Measurements from ENCODE around the gene TMPRSS4. TPM values are rescaled to one million over a fixed set of nuclear protein-coding genes. Genes with fewer than 3 reads are reported as not detected.

The TMPRSS4 gene
- total and polyA plus RNA-seq, 9 of the 15 experiments (the other 6 are each of a cell fraction or from before 2014, with no cell fraction given) = 4.0 to 10.0 (median 5.6) TPM

- DNase-seq (ENCODE audit: extremely low read depth in 1 of 4, low spot score in 3 of 4) (no peak), FAIRE-seq (no peak), ATAC-seq (no peak)
- intact Hi-C loops (cut with micrococcal nuclease) (loop anchor here (1.0 to 2.0 kb wide), 4 partner anchors 27 to 208 kb away; no protein-coding TSS in a partner anchor), in situ Hi-C loops (cut with MboI) (no loop called here)
- no peaks in the 10 kb centered on the region for H3K36me3 ChIP-seq (ENCODE audit: control insufficient read depth, insufficient read depth, low read length)
- H3K9me1 ChIP-seq (ENCODE audit: control insufficient read depth, insufficient read depth, low read length) = no peaks in the 10 kb centered on the region
- peaks cover 0 to 11% of the 10 kb centered on the region in 2 experiments; a peak in 3 of 5 replicates for H3K4me1 ChIP-seq (replicated peaks in 1 of 2; ENCODE audit: control insufficient read depth in 2 of 2, insufficient read depth in 2 of 2, low read length in 2 of 2)
- BruUV-seq (replicated peaks) = no TSS peak
- H3K9ac ChIP-seq (ENCODE audit: insufficient read depth in 1 of 2, low read depth in 2 of 2, low read length in 2 of 2) = no peak overlapping the region
- H3K27me3 ChIP-seq (ENCODE audit: control insufficient read depth in 2 of 2, insufficient read depth in 2 of 2, low read length in 2 of 2) = peaks cover 10 to 59% of the 10 kb centered on the region in 2 experiments; a peak in 4 of 5 replicates
- no peaks in the 10 kb centered on the region for H4K20me1 ChIP-seq (replicated peaks; ENCODE audit: control insufficient read depth, insufficient read depth, low read length)
- H3K4me3 ChIP-seq = no peak overlapping the region
- H3K79me2 ChIP-seq (ENCODE audit: control insufficient read depth, insufficient read depth, low read length) = no peaks in the 10 kb centered on the region
- no peaks in the 10 kb centered on the region for H3K9me3 ChIP-seq (replicated peaks; ENCODE audit: control insufficient read depth, insufficient read depth, low read depth, low read length)
- no peak overlapping the region for H3K4me2 ChIP-seq (ENCODE audit: insufficient read depth, low read length)
- H3K27ac ChIP-seq (ENCODE audit: extremely low read depth, low read depth, low read length) = no peak overlapping the region
- WGBS (ENCODE audit: insufficient coverage, low coverage, missing lambda C conversion rate) = 5% methylated on average over 20 of the region's 20 CpGs
- POLR2A ChIA-PET = interaction anchor here (0.8 to 1.4 kb wide), 3 partner anchors 10 to 29 kb away, joined by 4 to 7 read pairs (median 5); no protein-coding TSS in a partner anchor
- TF ChIP-seq MTA1 (IDR thresholded peaks at IDR 0.05; ENCODE audit: borderline replicate concordance) = no peak
- TF ChIP-seq PHB2 (IDR thresholded peaks at IDR 0.05; ENCODE audit: low read depth) = no peak
- no peak for TF ChIP-seq SRSF9 (IDR thresholded peaks at IDR 0.05; ENCODE audit: borderline replicate concordance, low read depth, low read length)
- TF ChIP-seq SP1 (CRISPR knock-in tag; IDR thresholded peaks at IDR 0.05) = no peak
- TF ChIP-seq ZNF830 (CRISPR knock-in tag; IDR thresholded peaks at IDR 0.05) = no peak
- TF ChIP-seq ETV6 (IDR thresholded peaks at IDR 0.05; ENCODE audit: borderline replicate concordance in 1 of 2, low read depth in 2 of 2, low read length in 1 of 2) = no peak
- TF ChIP-seq ETV6 (CRISPR knock-in tag; IDR thresholded peaks at IDR 0.05; ENCODE audit: borderline replicate concordance) = no peak
- no peak for TF ChIP-seq WHSC1 (IDR thresholded peaks at IDR 0.05; ENCODE audit: low read length)
- no peak for TF ChIP-seq GTF2E2 (tag; IDR thresholded peaks at IDR 0.05)
- TF ChIP-seq CTBP1 (IDR thresholded peaks at IDR 0.05; ENCODE audit: borderline replicate concordance) = no peak
- TF ChIP-seq TRIM25 (IDR thresholded peaks at IDR 0.05; ENCODE audit: borderline replicate concordance) = no peak
- CTCF ChIA-PET (ENCODE audit: low intra/inter-chr PET ratio) = interaction anchor here (0.6 to 2.2 kb wide), 5 partner anchors 27 to 515 kb away, joined by 3 to 17 read pairs (median 5); no protein-coding TSS in a partner anchor
- H2AFZ ChIP-seq (ENCODE audit: low read depth, low read length) = no peak overlapping the region
Observed at GRCh38 chr11:118144301-118145268, 67.7 kb downstream of the TMPRSS4 start.
